ENCODE data around the gene BIN2.
"Not testable (repeated sequence)": the region's sequence is repeated elsewhere in the genome, so short reads cannot be mapped to it uniquely, and the experiment has no call there.

BIN2 gene

DNA sequence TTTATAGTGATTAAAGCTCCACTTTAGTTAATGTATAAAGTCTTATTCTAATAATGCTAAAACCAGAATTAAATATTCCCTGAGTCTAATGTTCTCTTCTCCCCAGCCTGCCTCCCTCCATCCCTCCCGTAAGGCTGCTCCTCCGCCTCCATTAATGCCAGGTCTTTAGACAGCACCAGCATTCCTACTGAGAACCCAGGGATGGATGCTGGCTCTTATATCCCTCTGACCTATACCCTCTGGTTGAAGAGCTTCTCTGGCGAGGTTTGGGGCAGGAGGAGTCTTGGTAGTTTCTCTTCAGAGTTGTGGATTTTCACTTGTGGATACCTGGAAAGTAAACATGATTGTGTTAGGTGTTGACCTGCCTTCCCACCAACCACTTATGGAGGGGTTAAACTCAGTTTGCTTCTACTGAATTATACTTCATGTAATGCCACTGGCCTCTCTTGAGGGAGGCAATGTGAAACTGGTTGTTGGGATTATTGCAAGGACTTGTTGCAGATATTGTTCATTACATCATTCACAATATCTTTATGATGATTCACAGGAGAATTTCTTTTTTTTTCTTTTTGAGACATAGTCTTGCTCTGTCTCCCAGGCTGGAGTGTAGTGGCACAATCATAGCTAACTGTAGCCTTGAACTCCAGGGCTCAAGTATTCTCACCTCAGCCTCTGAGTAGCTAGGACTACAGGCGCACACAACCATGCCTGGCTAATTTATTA lies 42.6 kb downstream of the BIN2 start:
- Histone ChIP-seq H4K20me1 (ENCODE audit: control insufficient read depth, insufficient read depth, low read depth, low read length) (no peaks in the 10 kb centered on the region), H3K27me3 (ENCODE audit: control insufficient read depth, low read length) (peaks cover 18% of the 10 kb centered on the region), H3K36me3 (ENCODE audit: control insufficient read depth, low read length) (no peaks in the 10 kb centered on the region), H3K4me3 (ENCODE audit: low read length) (no peak overlapping the region), H3K4me2 (ENCODE audit: low read length) (no peak overlapping the region), H3K9me3 (ENCODE audit: control insufficient read depth, insufficient read depth, low read length) (no peaks in the 10 kb centered on the region), H3K9me2 (replicated peaks; ENCODE audit: control insufficient read depth, low read length) (no peaks in the 10 kb centered on the region), H3K4me1 (ENCODE audit: control insufficient read depth, low read length) (no peaks in the 10 kb centered on the region), H3K27ac (ENCODE audit: low read depth, low read length) (no peak overlapping the region), H3K79me2 (ENCODE audit: control insufficient read depth, low read length) (no peaks in the 10 kb centered on the region), H3F3A (ENCODE audit: control insufficient read depth, insufficient read depth) (no peaks in the 10 kb centered on the region)
- no peak for TF ChIP-seq EZH2phosphoT487 (IDR thresholded peaks at IDR 0.05; ENCODE audit: borderline replicate concordance, low read length)
- TF ChIP-seq, protein P1, sequence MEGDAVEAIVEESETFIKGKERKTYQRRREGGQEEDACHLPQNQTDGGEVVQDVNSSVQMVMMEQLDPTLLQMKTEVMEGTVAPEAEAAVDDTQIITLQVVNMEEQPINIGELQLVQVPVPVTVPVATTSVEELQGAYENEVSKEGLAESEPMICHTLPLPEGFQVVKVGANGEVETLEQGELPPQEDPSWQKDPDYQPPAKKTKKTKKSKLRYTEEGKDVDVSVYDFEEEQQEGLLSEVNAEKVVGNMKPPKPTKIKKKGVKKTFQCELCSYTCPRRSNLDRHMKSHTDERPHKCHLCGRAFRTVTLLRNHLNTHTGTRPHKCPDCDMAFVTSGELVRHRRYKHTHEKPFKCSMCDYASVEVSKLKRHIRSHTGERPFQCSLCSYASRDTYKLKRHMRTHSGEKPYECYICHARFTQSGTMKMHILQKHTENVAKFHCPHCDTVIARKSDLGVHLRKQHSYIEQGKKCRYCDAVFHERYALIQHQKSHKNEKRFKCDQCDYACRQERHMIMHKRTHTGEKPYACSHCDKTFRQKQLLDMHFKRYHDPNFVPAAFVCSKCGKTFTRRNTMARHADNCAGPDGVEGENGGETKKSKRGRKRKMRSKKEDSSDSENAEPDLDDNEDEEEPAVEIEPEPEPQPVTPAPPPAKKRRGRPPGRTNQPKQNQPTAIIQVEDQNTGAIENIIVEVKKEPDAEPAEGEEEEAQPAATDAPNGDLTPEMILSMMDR (IDR thresholded peaks at IDR 0.05; ENCODE audit: low read depth, low read length, poor library complexity, severe bottlenecking): no peak

- no peak overlapping the region for H3K4me2 ChIP-seq (ENCODE audit: low read length)
- H3F3A ChIP-seq (ENCODE audit: control insufficient read depth, insufficient read depth): no peaks in the 10 kb centered on the region
- H3K9me2 ChIP-seq (replicated peaks; ENCODE audit: control insufficient read depth, low read length): no peaks in the 10 kb centered on the region
- no peak overlapping the region for H3K4me3 ChIP-seq (ENCODE audit: low read length)
- no peaks in the 10 kb centered on the region for H3K36me3 ChIP-seq (ENCODE audit: control insufficient read depth, low read length)
- H3K9me3 ChIP-seq (ENCODE audit: control insufficient read depth, insufficient read depth, low read length): no peaks in the 10 kb centered on the region
- TF ChIP-seq, protein P1 (IDR thresholded peaks at IDR 0.05; ENCODE audit: low read depth, low read length, poor library complexity, severe bottlenecking): no peak
- TF ChIP-seq EZH2phosphoT487 (IDR thresholded peaks at IDR 0.05; ENCODE audit: borderline replicate concordance, low read length): no peak
- H3K79me2 ChIP-seq (ENCODE audit: control insufficient read depth, low read length): no peaks in the 10 kb centered on the region
- H4K20me1 ChIP-seq (ENCODE audit: control insufficient read depth, insufficient read depth, low read depth, low read length): 0 out of 2 replicates have a peak, but pooled peaks cover 4% of the 10 kb centered on the region
- peaks cover 24% of the 10 kb centered on the region for H3K27me3 ChIP-seq (ENCODE audit: control insufficient read depth, low read length)
- H3K27ac ChIP-seq (ENCODE audit: low read depth, low read length): no peak overlapping the region
- H3K4me1 ChIP-seq (ENCODE audit: control insufficient read depth, low read length): peaks cover 12% of the 10 kb centered on the region
Measured at GRCh38 chr12:51275088-51275487, 48.9 kb downstream of the BIN2 start.

DNA sequence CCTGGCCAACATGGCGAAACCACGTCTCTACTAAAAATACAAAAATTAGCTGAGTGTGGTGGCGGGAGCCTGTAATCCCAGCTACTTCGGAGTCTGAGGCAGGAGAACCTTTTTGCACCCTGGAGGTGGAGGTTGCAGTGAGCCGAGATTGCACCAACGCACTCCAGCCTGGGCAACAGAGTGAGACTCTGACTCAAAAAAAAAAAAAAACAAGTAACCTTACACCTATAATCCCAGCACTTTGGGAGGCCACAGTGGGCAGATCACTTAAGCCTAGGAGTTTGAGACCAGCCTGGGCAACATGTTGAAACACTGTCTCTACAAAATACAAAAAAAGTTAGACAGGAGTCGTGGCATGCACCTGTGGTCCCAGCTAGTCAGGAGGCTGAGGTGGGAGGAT lies 51.2 kb downstream of the BIN2 start:
- not testable (repeated sequence) for H3K9me2 ChIP-seq (replicated peaks; ENCODE audit: control insufficient read depth, low read length); H3K9me3 ChIP-seq (ENCODE audit: control insufficient read depth, insufficient read depth, low read length); H4K20me1 ChIP-seq (ENCODE audit: control insufficient read depth, insufficient read depth, low read depth, low read length); H3F3A ChIP-seq (ENCODE audit: control insufficient read depth, insufficient read depth); H3K27ac ChIP-seq (ENCODE audit: low read depth, low read length); H3K4me3 ChIP-seq (ENCODE audit: low read length); H3K36me3 ChIP-seq (ENCODE audit: control insufficient read depth, low read length); H3K79me2 ChIP-seq (ENCODE audit: control insufficient read depth, low read length); H3K4me2 ChIP-seq (ENCODE audit: low read length)
- Histone ChIP-seq H3K27me3 (ENCODE audit: control insufficient read depth, low read length) (peaks cover 42% of the 10 kb centered on the region), H3K4me1 (ENCODE audit: control insufficient read depth, low read length) (peaks cover 13% of the 10 kb centered on the region)

DNA sequence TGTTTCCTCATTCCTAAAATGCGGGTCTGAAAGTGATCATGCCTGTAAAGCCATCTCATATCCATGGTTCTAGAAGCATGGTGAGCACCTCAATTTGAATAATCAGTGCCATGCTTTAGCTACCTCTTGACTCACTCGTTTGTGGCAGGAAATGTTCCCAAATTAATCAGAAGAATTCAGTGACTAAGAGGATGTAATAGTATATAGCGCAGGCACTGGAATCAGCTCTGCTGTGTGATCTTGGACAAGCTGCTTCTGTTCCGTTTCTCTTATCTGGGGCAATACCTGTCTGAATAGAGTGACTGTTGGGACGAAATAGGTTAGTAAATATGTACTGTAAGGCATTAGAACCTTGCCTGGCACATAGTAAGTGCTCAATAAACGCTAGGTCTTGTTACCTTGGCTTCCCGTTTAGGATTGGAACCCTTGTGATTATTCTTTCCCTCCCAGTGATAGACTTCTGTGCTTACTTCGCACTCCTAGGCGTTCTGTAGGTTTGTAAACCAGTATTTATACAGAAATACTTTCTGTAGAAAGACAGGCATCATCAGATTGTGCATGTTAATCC lies 52.9 kb downstream of the BIN2 start:
- H3K9me2 ChIP-seq (replicated peaks; ENCODE audit: control insufficient read depth, low read length): no peaks in the 10 kb centered on the region
- H3K27ac ChIP-seq (ENCODE audit: low read depth, low read length): no peak overlapping the region
- 0 out of 2 replicates have a peak, but pooled peaks cover 4% of the 10 kb centered on the region for H4K20me1 ChIP-seq (ENCODE audit: control insufficient read depth, insufficient read depth, low read depth, low read length)
- H3K4me2 ChIP-seq (ENCODE audit: low read length): peak overlapping the region; percentile 97
- no peaks in the 10 kb centered on the region for H3K79me2 ChIP-seq (ENCODE audit: control insufficient read depth, low read length)
- no peaks in the 10 kb centered on the region for H3K36me3 ChIP-seq (ENCODE audit: control insufficient read depth, low read length)
- H3K4me1 ChIP-seq (ENCODE audit: control insufficient read depth, low read length): peaks cover 13% of the 10 kb centered on the region
- TF ChIP-seq EZH2phosphoT487 (IDR thresholded peaks at IDR 0.05; ENCODE audit: borderline replicate concordance, low read length): no peak; the same call in 1 of the 2 replicates
- TF ChIP-seq, protein P1 (IDR thresholded peaks at IDR 0.05; ENCODE audit: low read depth, low read length, poor library complexity, severe bottlenecking): no peak
- no peaks in the 10 kb centered on the region for H3K9me3 ChIP-seq (ENCODE audit: control insufficient read depth, insufficient read depth, low read length)
- H3F3A ChIP-seq (ENCODE audit: control insufficient read depth, insufficient read depth): no peaks in the 10 kb centered on the region
- H3K27me3 ChIP-seq (ENCODE audit: control insufficient read depth, low read length): peaks cover 43% of the 10 kb centered on the region
- peak overlapping the region; percentile 75 for H3K4me3 ChIP-seq (ENCODE audit: low read length)
